ENCODE results near the gene IER2. TPM values are rescaled to one million over a fixed set of nuclear protein-coding genes. Genes with fewer than 3 reads are reported as not detected.

Gene IER2
- total and polyA plus RNA-seq, 2 donors (not counting 3 experiments of a cell fraction or from before 2014, with no cell fraction given) = 60.6 to 81.6 TPM

DNA sequence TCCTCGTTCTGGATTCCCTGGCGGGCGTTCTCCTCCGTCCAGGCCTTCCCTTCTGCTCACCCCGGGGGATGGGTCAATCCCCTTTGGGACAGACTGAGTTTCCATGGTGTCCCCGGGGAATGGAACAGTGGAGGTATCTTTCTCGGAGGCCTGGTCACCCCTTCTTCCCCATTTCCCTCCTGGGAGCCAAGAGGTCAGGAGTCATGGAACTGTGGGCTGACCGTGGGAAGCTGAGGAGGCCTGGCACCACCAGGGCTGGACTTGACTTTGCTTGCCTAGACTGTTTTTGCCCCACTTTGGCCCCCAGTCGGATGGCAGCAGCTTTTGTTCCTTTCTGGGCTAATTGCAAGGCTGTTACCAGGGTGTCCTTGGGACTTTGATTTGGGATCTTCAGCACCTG is 30.2 kb upstream of the IER2 start:
- H3K9me1 ChIP-seq (replicated peaks; ENCODE audit: control insufficient read depth, extremely low read depth, insufficient read depth, low read length) = no peaks in the 10 kb centered on the region
- POLR2A ChIA-PET = no interaction called here
- TF ChIP-seq CTCF (IDR thresholded peaks at IDR 0.05; ENCODE audit: extremely low read depth in 1 of 2, insufficient read depth in 1 of 2, low read depth in 1 of 2, low read length in 2 of 2) = no peak
- TF ChIP-seq EZH2 (IDR thresholded peaks at IDR 0.05; ENCODE audit: borderline replicate concordance, low read depth, low read length, severe bottlenecking) = no peak
- no peak for TF ChIP-seq MYC (IDR thresholded peaks at IDR 0.05; ENCODE audit: low read depth, low read length)
- TF ChIP-seq FOS (IDR thresholded peaks at IDR 0.05; ENCODE audit: borderline replicate concordance, insufficient read depth, low read length) = no peak
- no peak for TF ChIP-seq JUN (IDR thresholded peaks at IDR 0.05; ENCODE audit: borderline replicate concordance, insufficient read depth, insufficient read length, low read depth)
- no peak for TF ChIP-seq POLR2AphosphoS5 (IDR thresholded peaks at IDR 0.05; ENCODE audit: insufficient read depth, low read depth, low read length)
- no peak for TF ChIP-seq GATA2 (IDR thresholded peaks at IDR 0.05; ENCODE audit: insufficient read depth, insufficient read length, low read depth, low read length)
- no peak for TF ChIP-seq MAX (IDR thresholded peaks at IDR 0.05; ENCODE audit: insufficient read depth, insufficient read length)
- TF ChIP-seq POLR2A (IDR thresholded peaks at IDR 0.05; ENCODE audit: low read depth, low read length) = no peak
- H3K9ac ChIP-seq (replicated peaks; ENCODE audit: extremely low read depth, insufficient read depth, low read length) = no peak overlapping the region
- peaks cover 13% of the 10 kb centered on the region for H3K4me1 ChIP-seq (ENCODE audit: control insufficient read depth, extremely low read depth, insufficient read depth, low read length)
- DNase-seq (ENCODE audit: low read depth, low spot score) (no peak), FAIRE-seq (no peak)
- no peaks in the 10 kb centered on the region for H3K27me3 ChIP-seq (ENCODE audit: control insufficient read depth in 2 of 2, insufficient read depth in 2 of 2, low read length in 2 of 2)
- H3K36me3 ChIP-seq (ENCODE audit: control insufficient read depth in 2 of 2, extremely low read depth in 1 of 2, insufficient read depth in 2 of 2, low read length in 2 of 2) = peaks cover 0 to 7% of the 10 kb centered on the region in 2 experiments
- BruUV-seq (replicated peaks) = no TSS peak
- no peaks in the 10 kb centered on the region for H3K9me3 ChIP-seq (replicated peaks; ENCODE audit: control insufficient read depth, insufficient read depth, low read length)
- CTCF ChIA-PET = interaction anchor here (0.9 to 2.1 kb wide), 6 partner anchors 8 to 143 kb away, joined by 3 to 7 read pairs (median 4); partner anchors contain the start of genes IER2 and STX10
- dilution Hi-C loops (cut with MboI; ENCODE audit: extremely low pct_ligation_motif_present, low sequenced_read_pairs) (no loop called here), intact Hi-C loops (cut with micrococcal nuclease) (no loop called here)
- H3K27ac ChIP-seq (ENCODE audit: insufficient read depth, low read depth, low read length) = no peak overlapping the region
- peaks cover 80% of the 10 kb centered on the region for H3K79me2 ChIP-seq (ENCODE audit: control insufficient read depth, insufficient read depth, low read length)
- H4K20me1 ChIP-seq (replicated peaks; ENCODE audit: control insufficient read depth, extremely low read depth, insufficient read depth, low read length) = no peaks in the 10 kb centered on the region
- H3K4me3 ChIP-seq (replicated peaks in 1 of 3; ENCODE audit: insufficient read depth in 1 of 3, low read depth in 1 of 3, low read length in 3 of 3) = no peak overlapping the region
- H3K4me2 ChIP-seq (ENCODE audit: insufficient read depth, low read length) = no peak overlapping the region
- H2AFZ ChIP-seq (ENCODE audit: low read depth, low read length) = no peak overlapping the region

All from endothelial cell of umbilical vein (primary cell).